K562 (cell line): ENCODE data around the gene ZNF106. TPM values are rescaled to one million over a fixed set of nuclear protein-coding genes. Genes with fewer than 3 reads are reported as not detected.

Source experiments
- ATAC-seq: fragments of 200-7000 bp; cut with Tn5 transposase; 3 replicates; pipeline ENCODE4 v1.9.1; 2020; ENCODE audit warnings: moderate library complexity
- BruUV-seq: library from RNA; stranded (reverse); fragments of 400-500 nt; replicated peaks from 2 replicates; lab custom pipeline; 2021; lab: Mats Ljungman, UMichigan
- CTCF ChIA-PET: fragments of 300-600 bp; formaldehyde crosslinking; extraction: SDS; loops from one replicate; lab custom pipeline; 2021; ENCODE audit warnings: low intra/inter-chr PET ratio; lab: Yijun Ruan, JAX
- POLR2A ChIA-PET: fragments of 300-600, 350-650 bp; sonication (Branson Sonifier 250); formaldehyde crosslinking; extraction: SDS; loops from one replicate; lab custom pipeline; 2021; ENCODE audit warnings: antibody characterized with exemption, inconsistent platforms; lab: Yijun Ruan, JAX
- DNase-seq, 4 experiments: peaks; one replicate each; pipeline versions ENCODE4 v3.0.0 to v3.0.0-alpha.2; 2011 to 2018; ENCODE audit warnings: low spot score in 3 of 4, mixed read lengths in 3 of 4; ENCODE audit errors: extremely low read depth in 1 of 4
- FAIRE-seq: peaks from 2 replicates; lab custom pipeline; 2011; peaks lifted over from hg19 to GRCh38; lab: Jason Lieb, UNC
- H2AFZ ChIP-seq: 2 replicates; pipeline ENCODE4 v1.6.0; 2011; ENCODE audit warnings: low read depth, low read length, control low read depth, inconsistent platforms
- H3K27ac ChIP-seq: fragments of 200-600 bp; 3 replicates; pipeline ENCODE4 v1.8.0; 2011; ENCODE audit warnings: low read depth, mild to moderate bottlenecking, control low read depth, inconsistent platforms, low read length, moderate library complexity, mixed read lengths; ENCODE audit errors: extremely low read depth
- H3K27me3 ChIP-seq, 2 experiments: fragments of 300-600 bp in 1 of 2; 2 replicates in 1 of 2; 3 replicates in 1 of 2; pipeline versions ENCODE4 v1.6.0 to v1.8.0; 2011; ENCODE audit warnings: inconsistent platforms in 2 of 2, low read length in 2 of 2, mild to moderate bottlenecking in 1 of 2, mixed read lengths in 1 of 2, moderate library complexity in 1 of 2; ENCODE audit not compliant: control insufficient read depth in 2 of 2, insufficient read depth in 2 of 2
- H3K36me3 ChIP-seq: fragments of 300-600 bp; 3 replicates; pipeline ENCODE4 v1.8.0; 2011; ENCODE audit warnings: mild to moderate bottlenecking, low read length, inconsistent platforms; ENCODE audit not compliant: control insufficient read depth, insufficient read depth
- H3K4me1 ChIP-seq, 2 experiments: fragments of 200-600 bp in 1 of 2; replicated peaks in 1 of 2; 2 replicates in 1 of 2; 3 replicates in 1 of 2; pipeline versions ENCODE4 v1.5.1 to v1.8.0; 2011; ENCODE audit warnings: inconsistent platforms in 2 of 2, low read length in 2 of 2, mild to moderate bottlenecking in 1 of 2, mixed read lengths in 1 of 2, moderate library complexity in 1 of 2; ENCODE audit not compliant: control insufficient read depth in 2 of 2, insufficient read depth in 2 of 2
- H3K4me2 ChIP-seq: 2 replicates; pipeline ENCODE4 v1.6.1; 2011; ENCODE audit warnings: low read length, control low read depth, inconsistent platforms, mixed read lengths; ENCODE audit not compliant: insufficient read depth
- H3K4me3 ChIP-seq: fragments of 200-600 bp; sonication (generic), shearing (Covaris generic); 2 replicates; pipeline ENCODE4 v1.5.1; 2016; ENCODE audit warnings: control low read depth, inconsistent platforms
- H3K79me2 ChIP-seq: fragments of 200-600 bp; 3 replicates; pipeline ENCODE4 v1.8.0; 2011; ENCODE audit warnings: low read length, inconsistent platforms; ENCODE audit not compliant: control insufficient read depth, insufficient read depth
- H3K9ac ChIP-seq, 2 experiments: 2 replicates each; pipeline versions ENCODE4 v1.6.0 to v1.6.1; 2011; ENCODE audit warnings: low read depth in 2 of 2, low read length in 2 of 2, control low read depth in 1 of 2, inconsistent platforms in 1 of 2, mild to moderate bottlenecking in 1 of 2, mixed read lengths in 1 of 2; ENCODE audit not compliant: insufficient read depth in 1 of 2
- H3K9me1 ChIP-seq: one replicate; pipeline ENCODE4 v1.6.0; 2011; ENCODE audit warnings: inconsistent platforms, mild to moderate bottlenecking, low read length, moderate library complexity; ENCODE audit not compliant: control insufficient read depth, insufficient read depth
- H3K9me3 ChIP-seq: replicated peaks from 2 replicates; pipeline ENCODE4 v1.5.1; 2011; ENCODE audit warnings: low read depth, low read length, inconsistent platforms; ENCODE audit not compliant: control insufficient read depth, insufficient read depth
- H4K20me1 ChIP-seq: replicated peaks from 2 replicates; pipeline ENCODE4 v1.6.1; 2011; ENCODE audit warnings: low read length, inconsistent platforms, mixed read lengths; ENCODE audit not compliant: control insufficient read depth, insufficient read depth
- BRD4 ChIP-seq: fragments of 200-600 bp; sonication (generic); IDR thresholded peaks from 2 replicates; pipeline ENCODE4 v1.6.1; 2017; ENCODE audit warnings: inconsistent platforms
- EP300 ChIP-seq: IDR thresholded peaks from 2 replicates; pipeline ENCODE4 v1.6.1; 2012; ENCODE audit warnings: low read length, improper control_type of control experiment
- HDAC2 ChIP-seq: fragments of 450-650 bp; IDR thresholded peaks from 2 replicates; pipeline ENCODE4 v1.6.1; 2016; ENCODE audit warnings: mild to moderate bottlenecking
- HMBOX1 ChIP-seq: sonication (generic); IDR thresholded peaks from 2 replicates; pipeline ENCODE4 v1.6.1; 2016
- JUNB ChIP-seq: fragments of 450-650 bp; formaldehyde crosslinking; conservative IDR thresholded peaks from 2 replicates; pipeline ENCODE4 v1.4.0; 2020; ENCODE audit warnings: mild to moderate bottlenecking
- L3MBTL2 ChIP-seq: fragments of 450-650 bp; IDR thresholded peaks from 2 replicates; pipeline ENCODE4 v1.6.1; 2016; ENCODE audit warnings: mild to moderate bottlenecking, moderate library complexity
- MED1 ChIP-seq: sonication (generic); formaldehyde crosslinking; IDR thresholded peaks from 2 replicates; pipeline ENCODE4 v1.8.1; 2023; ENCODE audit warnings: missing genetic modification reagents, borderline replicate concordance
- NKRF ChIP-seq: fragments of 450-650 bp; IDR thresholded peaks from 2 replicates; pipeline ENCODE4 v1.6.1; 2016; ENCODE audit warnings: borderline replicate concordance
- NR2F6 ChIP-seq: fragments of 450-650 bp; formaldehyde crosslinking; IDR thresholded peaks from 2 replicates; pipeline ENCODE4 v1.4.0; 2020; ENCODE audit warnings: mild to moderate bottlenecking
- SMARCB1 ChIP-seq: IDR thresholded peaks from 2 replicates; pipeline ENCODE4 v1.6.1; 2011; ENCODE audit warnings: improper control_type of control experiment, low read depth; ENCODE audit not compliant: insufficient read length
- SNIP1 ChIP-seq: fragments of 450-650 bp; IDR thresholded peaks from 2 replicates; pipeline ENCODE4 v1.7.1; 2017; ENCODE audit warnings: low read depth, mild to moderate bottlenecking
- YBX1 ChIP-seq: fragments of 450-650 bp; IDR thresholded peaks from 2 replicates; pipeline ENCODE4 v1.7.1; 2016; ENCODE audit warnings: mild to moderate bottlenecking
- ZC3H11A ChIP-seq: IDR thresholded peaks from 2 replicates; pipeline ENCODE4 v1.6.1; 2012; ENCODE audit warnings: low read depth, low read length, improper control_type of control experiment
- ZNF75A ChIP-seq: fragments of 450-650 bp; formaldehyde crosslinking; IDR thresholded peaks from 2 replicates; pipeline ENCODE4 v1.4.0; 2020; ENCODE audit warnings: mild to moderate bottlenecking
- WGBS: fragments of 100-300 bp; shearing (Covaris generic); methylation state at CpG from one replicate; pipeline ENCODE4 v1.1.6; 2016; ENCODE audit warnings: low coverage, mixed read lengths; ENCODE audit not compliant: insufficient coverage; ENCODE audit errors: missing lambda C conversion rate; 5-methylcytosine and 5-hydroxymethylcytosine counted together
- in situ Hi-C: fragments of 300-500 bp; cut with MboI; formaldehyde crosslinking; loops from 4 replicates; pipeline ENCODE4 v1.15.0; 2018; ENCODE audit warnings: inconsistent platforms, mixed read lengths
- intact Hi-C: fragments of 100-400 bp; cut with micrococcal nuclease; formaldehyde crosslinking; loops from 2 replicates; pipeline ENCODE4 v1.14.2; 2022
- polyA plus RNA-seq, 8 experiments: library from polyadenylated mRNA; depleted of rRNA in 4 of 8; stranded (reverse) in 5 of 8; unstranded in 3 of 8; fragments of >200 nt; fragmentation: Nextera tagmentation in 2 of 8; fragmentation: Illumina TruSeq in 1 of 8; extraction: Ambion mirVana in 2 of 8; extraction: Trizol in 1 of 8; gene quantifications; 2 replicates each; pipeline versions ENCODE4 v1.2.1 to v1.2.3, GENCODE V29; 2011 to 2014; ENCODE audit warnings: inconsistent platforms in 1 of 8, missing spikeins in 1 of 8
- total RNA-seq, 7 experiments: library from RNA; depleted of rRNA in 6 of 7; stranded (reverse); fragments of >200 nt in 6 of 7; fragmentation: Illumina TruSeq in 2 of 7; extraction: Trizol in 2 of 7; gene quantifications; 2 replicates each; pipeline versions ENCODE4 v1.2.1 to v1.2.3, GENCODE V29; 2011 to 2021; ENCODE audit warnings: low replicate concordance in 1 of 7

ZNF106 gene
- total and polyA plus RNA-seq, 9 of the 15 experiments (the other 6 are each of a cell fraction or from before 2014, with no cell fraction given): 14.4 to 55.3 (median 33.7) TPM

GRCh38 chr15:42456971-42457370, 34.0 kb downstream of the ZNF106 start:
- no peaks in the 10 kb centered on the region for H3K9me1 ChIP-seq
- H3K79me2 ChIP-seq: no peaks in the 10 kb centered on the region; the same call in 2 of the 3 replicates
- no peak for DNase-seq
- ATAC-seq: no peak
- H2AFZ ChIP-seq: no peak overlapping the region
- no TSS peak for BruUV-seq
- H3K4me3 ChIP-seq: no peak overlapping the region
- no peak overlapping the region for H3K4me2 ChIP-seq
- ChIA-PET CTCF (no interaction called here), POLR2A (interaction anchor here (0.6 kb wide), 1 partner anchor 14 kb away, joined by 3 read pairs; no protein-coding TSS in a partner anchor)
- no peak for FAIRE-seq
- no peaks in the 10 kb centered on the region for H3K4me1 ChIP-seq
- H3K9me3 ChIP-seq: no peaks in the 10 kb centered on the region
- 70% methylated on average over 3 of the region's 3 CpGs for WGBS
- no peaks in the 10 kb centered on the region; the same call in 1 of the 2 replicates for H4K20me1 ChIP-seq
- in situ Hi-C loops (no loop called here), intact Hi-C loops (no loop called here)
- H3K27me3 ChIP-seq: no peaks in the 10 kb centered on the region
- H3K36me3 ChIP-seq: peaks cover 25% of the 10 kb centered on the region; the same call in 1 of the 3 replicates
- no peak overlapping the region for H3K9ac ChIP-seq
- TF ChIP-seq HDAC2: no peak
- no peak for TF ChIP-seq MED1 (CRISPR knock-in tag)
- TF ChIP-seq NKRF: no peak
- TF ChIP-seq YBX1: no peak
- TF ChIP-seq ZNF75A: no peak
- no peak for TF ChIP-seq SNIP1
- no peak for TF ChIP-seq SMARCB1
- no peak for TF ChIP-seq L3MBTL2
- TF ChIP-seq BRD4: no peak
- no peak for TF ChIP-seq HMBOX1
- no peak for TF ChIP-seq EP300
- no peak for TF ChIP-seq ZC3H11A
- TF ChIP-seq JUNB (CRISPR knock-in tag): no peak
- no peak for TF ChIP-seq NR2F6 (CRISPR knock-in tag)
- TF ChIP-seq, all 486 proteins: peak for 0
- no peak overlapping the region for H3K27ac ChIP-seq
